VCaP (cell line): ENCODE measurements around the gene IL19.
"Not testable (repeated sequence)": the region's sequence is repeated elsewhere in the genome, so short reads cannot be mapped to it uniquely, and the experiment has no call there.

Experiments
- H3K27ac ChIP-seq: fragments of 450-650 bp; 2 replicates; pipeline ENCODE4 v1.5.1; 2017
- TF ChIP-seq, protein P1 (sequence below): fragments of 450-650 bp; conservative IDR thresholded peaks from 2 replicates; pipeline ENCODE4 v1.5.1; 2017; ENCODE audit warnings: mild to moderate bottlenecking, moderate library complexity

Gene IL19

DNA sequence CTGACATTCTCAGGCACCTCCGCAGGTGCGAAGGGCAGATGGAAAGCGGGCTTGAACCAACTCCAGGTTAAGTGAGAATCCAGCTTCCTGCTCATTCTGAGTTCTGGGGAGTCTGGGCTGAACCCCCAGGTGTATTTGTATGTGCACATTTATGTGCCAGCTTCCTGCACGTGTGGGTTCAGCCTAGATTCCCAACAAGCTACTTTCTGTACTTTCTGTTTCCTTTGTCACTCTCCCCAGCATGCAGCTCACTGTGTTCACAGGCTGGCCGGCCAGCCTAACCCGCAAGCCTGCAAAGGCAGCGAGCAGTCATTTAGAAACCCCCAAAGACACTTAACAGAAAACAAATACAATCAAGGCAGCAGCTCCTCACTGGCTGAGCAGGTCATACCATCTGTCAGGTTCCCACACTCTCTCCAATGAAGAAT is 1.3 kb upstream of the IL19 start:
- TF ChIP-seq, protein P1, sequence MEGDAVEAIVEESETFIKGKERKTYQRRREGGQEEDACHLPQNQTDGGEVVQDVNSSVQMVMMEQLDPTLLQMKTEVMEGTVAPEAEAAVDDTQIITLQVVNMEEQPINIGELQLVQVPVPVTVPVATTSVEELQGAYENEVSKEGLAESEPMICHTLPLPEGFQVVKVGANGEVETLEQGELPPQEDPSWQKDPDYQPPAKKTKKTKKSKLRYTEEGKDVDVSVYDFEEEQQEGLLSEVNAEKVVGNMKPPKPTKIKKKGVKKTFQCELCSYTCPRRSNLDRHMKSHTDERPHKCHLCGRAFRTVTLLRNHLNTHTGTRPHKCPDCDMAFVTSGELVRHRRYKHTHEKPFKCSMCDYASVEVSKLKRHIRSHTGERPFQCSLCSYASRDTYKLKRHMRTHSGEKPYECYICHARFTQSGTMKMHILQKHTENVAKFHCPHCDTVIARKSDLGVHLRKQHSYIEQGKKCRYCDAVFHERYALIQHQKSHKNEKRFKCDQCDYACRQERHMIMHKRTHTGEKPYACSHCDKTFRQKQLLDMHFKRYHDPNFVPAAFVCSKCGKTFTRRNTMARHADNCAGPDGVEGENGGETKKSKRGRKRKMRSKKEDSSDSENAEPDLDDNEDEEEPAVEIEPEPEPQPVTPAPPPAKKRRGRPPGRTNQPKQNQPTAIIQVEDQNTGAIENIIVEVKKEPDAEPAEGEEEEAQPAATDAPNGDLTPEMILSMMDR = no peak
- no peak overlapping the region for H3K27ac ChIP-seq

DNA sequence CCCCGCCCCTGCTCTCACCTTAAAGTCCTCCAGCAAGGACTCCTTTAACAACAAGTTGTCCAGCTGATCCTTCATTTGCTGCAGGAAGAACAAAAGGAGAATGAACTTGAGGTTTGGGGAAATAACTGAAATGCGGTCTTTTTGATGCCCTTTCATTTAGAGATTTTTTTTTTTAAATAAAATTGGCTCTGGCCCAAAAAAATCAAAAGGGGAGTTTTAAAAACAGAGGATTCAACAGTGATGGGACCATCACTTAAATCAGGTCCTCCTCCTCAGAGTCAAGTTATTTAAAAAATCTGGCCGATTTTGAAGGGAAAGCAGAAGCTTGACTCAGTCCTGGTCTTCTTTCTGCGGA is 742 bp downstream of the IL19 start:
- TF ChIP-seq, protein P1 = no peak
- no peak overlapping the region for H3K27ac ChIP-seq

DNA sequence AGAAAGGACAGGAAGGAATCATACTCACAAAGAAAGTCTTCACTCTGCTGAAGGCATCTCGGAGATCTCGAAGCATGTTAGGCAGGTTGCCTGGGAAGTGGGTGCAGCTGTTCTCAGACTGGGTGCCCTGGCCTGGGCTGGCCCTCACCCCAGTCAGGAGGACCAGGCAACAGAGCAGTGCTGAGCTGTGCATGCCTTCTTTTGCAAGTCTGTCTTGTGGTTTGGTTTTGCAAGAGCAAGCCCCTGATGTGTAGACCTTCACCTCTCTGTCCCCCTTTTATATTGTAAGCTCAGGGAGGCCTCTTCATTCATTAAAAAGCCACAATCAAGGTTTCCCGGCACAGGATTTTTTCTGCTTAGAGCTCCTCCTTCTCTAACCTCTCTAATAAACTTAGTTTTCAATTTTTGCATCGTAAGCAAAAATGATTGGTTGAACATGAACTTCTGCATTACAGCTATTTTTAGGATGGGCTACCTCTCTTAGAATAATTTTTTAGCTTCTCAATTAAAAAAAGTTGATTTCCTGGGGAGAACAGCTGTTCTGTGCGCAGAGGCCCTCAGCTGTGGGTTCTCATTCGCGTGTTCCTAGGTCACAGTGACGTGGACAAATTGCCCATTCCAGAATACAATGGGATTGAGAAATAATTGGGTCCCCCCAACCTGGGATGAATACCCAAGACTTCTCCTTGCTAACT is 1.8 kb downstream of the IL19 start, which contains the start of gene IL10:
Gene IL10, minus strand, starts transcription at position 252 of the 695 bp plus-strand sequence. Its CDS starts 59 bp downstream, at position 193.
- no peak within 1 kb of the TSS for H3K27ac ChIP-seq
- TF ChIP-seq, protein P1 = no peak

DNA sequence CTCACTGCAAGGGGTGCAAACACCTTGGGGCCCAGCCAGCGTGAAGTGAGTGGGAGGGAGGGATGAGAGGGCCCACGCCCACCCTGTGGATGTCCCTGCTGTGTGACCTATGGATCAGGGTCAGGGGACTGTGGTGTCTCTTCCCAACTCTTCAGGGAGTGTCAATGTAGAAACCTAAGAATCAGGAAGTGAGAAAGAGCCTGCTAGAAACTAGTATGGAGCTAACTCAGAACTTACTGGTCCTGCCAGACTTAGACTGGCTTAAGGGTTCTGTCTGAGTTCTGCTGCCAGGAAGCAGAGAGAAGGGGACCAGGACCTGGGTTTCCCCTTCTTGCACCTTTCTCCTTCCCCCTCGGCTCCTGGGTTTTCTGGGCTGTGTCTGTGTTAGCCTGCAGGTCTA is 3.5 kb downstream of the IL19 start:
- TF ChIP-seq, protein P1 = no peak
- H3K27ac ChIP-seq = no peak overlapping the region

DNA sequence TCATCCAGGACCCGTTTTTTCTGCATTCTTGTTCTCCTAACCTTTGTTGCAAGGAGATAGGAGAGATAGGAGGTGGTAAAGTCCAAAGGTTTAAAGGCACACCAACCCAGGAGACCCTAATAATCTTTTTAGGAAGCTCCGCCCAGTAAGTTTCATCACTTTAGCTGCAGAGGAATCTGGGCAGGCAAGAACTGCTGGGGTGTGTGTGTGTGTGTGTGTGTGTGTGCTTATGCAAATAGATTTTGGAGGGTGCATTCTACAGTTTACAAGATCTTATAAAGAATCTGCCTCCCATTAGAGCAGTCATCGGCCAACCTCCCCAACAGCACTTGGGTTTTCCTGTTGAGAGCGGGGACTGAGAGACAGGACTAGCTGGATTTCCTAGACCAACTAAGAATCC is 5.7 kb downstream of the IL19 start:
- TF ChIP-seq, protein P1 = no peak
- H3K27ac ChIP-seq = no peak overlapping the region; the same call in 1 of the 2 replicates

DNA sequence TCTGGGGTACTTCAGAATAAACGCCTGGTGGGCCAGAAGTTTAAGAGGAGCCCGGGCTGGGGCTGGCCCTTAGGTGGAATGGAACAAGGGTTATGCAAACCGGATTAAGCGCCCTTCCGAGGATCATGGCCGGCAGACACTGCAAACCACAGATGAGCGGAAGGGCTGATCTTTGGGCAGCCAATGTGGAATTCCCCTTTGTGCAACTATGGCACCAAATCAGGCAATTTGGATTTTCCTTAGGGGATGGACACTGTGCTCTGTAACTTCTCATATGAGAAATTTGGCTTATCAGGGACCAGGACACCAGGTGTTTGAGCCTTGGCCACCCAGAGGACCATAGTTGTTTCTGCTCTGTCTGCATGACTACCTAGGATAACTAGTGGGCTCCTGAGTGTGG is 7.5 kb downstream of the IL19 start:
- H3K27ac ChIP-seq = no peak overlapping the region
- TF ChIP-seq, protein P1 = no peak

DNA sequence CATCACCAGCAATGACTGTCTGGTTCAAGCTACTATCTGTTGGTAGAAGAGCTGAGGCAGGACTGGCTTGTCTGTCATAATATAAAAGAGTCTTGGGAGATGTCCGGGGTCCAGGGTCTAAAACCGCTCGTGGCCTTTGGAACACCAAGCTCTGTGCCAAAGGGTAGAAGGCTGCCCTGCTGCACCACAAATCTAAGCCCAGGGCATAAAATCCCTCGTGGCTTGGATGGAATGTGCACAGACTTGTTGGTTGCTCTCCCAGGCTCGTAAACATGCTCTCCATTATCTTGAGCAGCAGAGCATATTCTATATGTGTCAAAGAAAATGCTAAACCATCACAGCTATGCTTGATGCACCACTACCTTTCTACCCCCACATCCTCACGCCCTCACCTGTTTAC is 8.3 kb downstream of the IL19 start:
- not testable (repeated sequence) for H3K27ac ChIP-seq

DNA sequence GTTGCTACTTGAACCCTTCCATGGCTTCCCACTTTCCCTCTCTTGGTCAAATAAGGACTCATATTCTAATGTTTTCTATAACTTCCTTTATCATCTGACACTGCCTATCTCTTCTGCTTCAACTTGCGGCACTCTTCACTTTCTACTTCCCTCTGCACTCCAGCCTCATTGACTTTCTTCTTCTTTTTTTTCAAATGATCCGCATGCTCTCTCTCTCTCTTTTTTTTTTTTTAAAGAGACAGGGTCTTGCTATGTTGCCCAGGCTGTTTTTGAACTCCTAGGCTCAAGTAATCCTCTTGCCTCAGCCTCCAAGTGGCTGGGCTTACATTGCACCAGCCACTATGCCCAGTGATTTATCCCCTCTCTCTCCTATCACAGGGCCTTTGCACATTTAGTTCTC is 9.1 kb downstream of the IL19 start:
- H3K27ac ChIP-seq = no peak overlapping the region
- TF ChIP-seq, protein P1 = no peak
